DOHH2 (cell line): Measurements from ENCODE around the gene ASAP2.

Experiments used
- H3F3A ChIP-seq: fragments of 200-600 bp; sonication (generic), shearing (Covaris generic); 2 replicates; pipeline ENCODE4 v1.6.0; 2016; ENCODE audit warnings: antibody characterized with exemption, mild to moderate bottlenecking; ENCODE audit not compliant: control insufficient read depth, insufficient read depth
- H3K27ac ChIP-seq: fragments of 200-600 bp; sonication (generic); 2 replicates; pipeline ENCODE4 v1.5.1; 2014; ENCODE audit warnings: low read depth, mild to moderate bottlenecking, low read length, moderate library complexity
- H3K27me3 ChIP-seq: fragments of 200-600 bp; sonication (generic); 2 replicates; pipeline ENCODE4 v1.6.1; 2014; ENCODE audit warnings: mild to moderate bottlenecking, low read length, mixed read lengths; ENCODE audit not compliant: control insufficient read depth
- H3K36me3 ChIP-seq: fragments of 200-600 bp; sonication (generic); 2 replicates; pipeline ENCODE4 v1.6.1; 2014; ENCODE audit warnings: mild to moderate bottlenecking, low read length, moderate library complexity, mixed read lengths; ENCODE audit not compliant: control insufficient read depth
- H3K4me1 ChIP-seq: fragments of 200-600 bp; sonication (generic); 2 replicates; pipeline ENCODE4 v1.6.1; 2014; ENCODE audit warnings: mild to moderate bottlenecking, low read length, mixed read lengths; ENCODE audit not compliant: control insufficient read depth
- H3K4me2 ChIP-seq: fragments of 200-600 bp; sonication (generic); 2 replicates; pipeline ENCODE4 v1.6.0; 2014; ENCODE audit warnings: mild to moderate bottlenecking, low read length, moderate library complexity
- H3K4me3 ChIP-seq: fragments of 200-600 bp; sonication (generic); 2 replicates; pipeline ENCODE4 v1.5.1; 2014; ENCODE audit warnings: mild to moderate bottlenecking, low read length, mixed read lengths
- H3K79me2 ChIP-seq: fragments of 200-600 bp; sonication (generic); 2 replicates; pipeline ENCODE4 v1.6.1; 2014; ENCODE audit warnings: mild to moderate bottlenecking, low read length, mixed read lengths; ENCODE audit not compliant: control insufficient read depth
- H3K9me2 ChIP-seq: fragments of 200-600 bp; sonication (generic); replicated peaks from 2 replicates; pipeline ENCODE4 v1.6.1; 2014; ENCODE audit warnings: mild to moderate bottlenecking, low read length, mixed read lengths; ENCODE audit not compliant: control insufficient read depth
- H3K9me3 ChIP-seq: fragments of 200-600 bp; sonication (generic); 2 replicates; pipeline ENCODE4 v1.6.1; 2014; ENCODE audit warnings: antibody characterized with exemption, low read length, mixed read lengths; ENCODE audit not compliant: control insufficient read depth, insufficient read depth
- H4K20me1 ChIP-seq: fragments of 200-600 bp; sonication (generic); 2 replicates; pipeline ENCODE4 v1.6.0; 2014; ENCODE audit warnings: low read depth, mild to moderate bottlenecking, antibody characterized with exemption, low read length, moderate library complexity; ENCODE audit not compliant: control insufficient read depth, insufficient read depth
- CTCF ChIP-seq: fragments of 200-600 bp; sonication (generic); IDR thresholded peaks from one replicate; pipeline ENCODE4 v1.5.1; 2014; ENCODE audit warnings: antibody characterized with exemption, mild to moderate bottlenecking, low read depth, low read length; ENCODE audit not compliant: poor library complexity, severe bottlenecking
- EZH2phosphoT487 ChIP-seq: fragments of 200-600 bp; sonication (generic); IDR thresholded peaks from 2 replicates; pipeline ENCODE4 v1.6.1; 2017; ENCODE audit warnings: borderline replicate concordance, mild to moderate bottlenecking, antibody characterized with exemption, low read length, moderate library complexity, mixed read lengths

ASAP2 gene

GRCh38 chr2:9212661-9213411, 6.2 kb downstream of the ASAP2 start:
- H3K9me2 ChIP-seq = no peaks in the 10 kb centered on the region
- no peaks in the 10 kb centered on the region for H3K9me3 ChIP-seq
- H3K4me1 ChIP-seq = no peaks in the 10 kb centered on the region
- no peaks in the 10 kb centered on the region for H4K20me1 ChIP-seq
- TF ChIP-seq CTCF (no peak), EZH2phosphoT487 (no peak)
- no peaks in the 10 kb centered on the region for H3K79me2 ChIP-seq
- no peak overlapping the region for H3K4me2 ChIP-seq
- H3K36me3 ChIP-seq = no peaks in the 10 kb centered on the region
- no peaks in the 10 kb centered on the region for H3F3A ChIP-seq
- H3K4me3 ChIP-seq = no peak overlapping the region
- no peak overlapping the region for H3K27ac ChIP-seq
- peaks cover 16% of the 10 kb centered on the region for H3K27me3 ChIP-seq

GRCh38 chr2:9213477-9214051, 7.0 kb downstream of the ASAP2 start:
- no peak overlapping the region for H3K27ac ChIP-seq
- H3K36me3 ChIP-seq = no peaks in the 10 kb centered on the region
- no peak overlapping the region for H3K4me3 ChIP-seq
- no peaks in the 10 kb centered on the region for H4K20me1 ChIP-seq
- H3K79me2 ChIP-seq = no peaks in the 10 kb centered on the region
- no peaks in the 10 kb centered on the region for H3K9me3 ChIP-seq
- TF ChIP-seq EZH2phosphoT487 (no peak), CTCF (no peak)
- H3F3A ChIP-seq = no peaks in the 10 kb centered on the region
- no peaks in the 10 kb centered on the region for H3K9me2 ChIP-seq
- H3K27me3 ChIP-seq = peaks cover 12% of the 10 kb centered on the region
- H3K4me1 ChIP-seq = no peaks in the 10 kb centered on the region
- no peak overlapping the region for H3K4me2 ChIP-seq

GRCh38 chr2:9214873-9215272, 8.3 kb downstream of the ASAP2 start:
- H3K27me3 ChIP-seq = peaks cover 7% of the 10 kb centered on the region; the same call in 1 of the 2 replicates
- H3K4me1 ChIP-seq = no peaks in the 10 kb centered on the region
- no peaks in the 10 kb centered on the region for H4K20me1 ChIP-seq
- no peaks in the 10 kb centered on the region for H3K79me2 ChIP-seq
- no peaks in the 10 kb centered on the region for H3K36me3 ChIP-seq
- H3K4me2 ChIP-seq = no peak overlapping the region
- no peak overlapping the region for H3K27ac ChIP-seq
- H3K4me3 ChIP-seq = no peak overlapping the region
- no peak for TF ChIP-seq CTCF
- no peak for TF ChIP-seq EZH2phosphoT487
- H3K9me2 ChIP-seq = no peaks in the 10 kb centered on the region
- H3F3A ChIP-seq = no peaks in the 10 kb centered on the region
- no peaks in the 10 kb centered on the region for H3K9me3 ChIP-seq
